Measurements from ENCODE around the gene FNDC3B.

DNA sequence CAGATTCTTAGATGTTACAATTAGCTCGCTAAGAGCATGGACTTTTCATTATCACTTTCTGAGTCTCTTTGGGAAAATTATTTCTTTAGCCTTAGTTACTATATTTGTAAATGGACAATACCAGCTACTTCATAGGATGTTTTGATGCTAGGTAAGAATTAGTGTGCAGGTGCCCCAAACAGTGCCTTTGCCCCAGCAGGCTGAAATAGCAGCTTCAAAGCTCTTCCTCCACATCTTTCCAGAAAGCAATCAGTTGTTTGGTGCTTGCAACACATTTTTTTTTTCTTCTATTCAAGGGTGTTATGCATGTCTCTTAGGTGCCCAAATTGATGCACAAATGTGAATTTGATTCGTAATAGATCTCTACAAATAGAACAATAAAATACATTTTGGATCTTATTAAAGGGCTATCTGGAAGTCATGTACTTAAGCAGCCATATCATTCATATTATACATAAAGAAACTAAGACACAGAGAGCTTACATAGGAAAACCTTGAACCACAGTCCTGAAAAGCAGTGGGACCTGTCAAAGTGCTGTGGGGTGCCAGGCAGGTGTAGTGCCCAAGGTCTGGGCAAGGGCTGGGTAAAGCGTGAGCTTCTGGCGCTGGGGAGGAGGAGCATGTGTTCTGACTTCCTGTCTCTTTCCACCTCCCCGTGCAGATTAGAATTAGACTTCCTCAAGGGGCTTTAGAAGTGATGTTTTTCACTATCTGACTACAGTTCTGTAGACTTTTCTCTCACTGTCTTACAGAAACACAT, 62.9 kb downstream of the FNDC3B start:
- TF ChIP-seq, protein P1, sequence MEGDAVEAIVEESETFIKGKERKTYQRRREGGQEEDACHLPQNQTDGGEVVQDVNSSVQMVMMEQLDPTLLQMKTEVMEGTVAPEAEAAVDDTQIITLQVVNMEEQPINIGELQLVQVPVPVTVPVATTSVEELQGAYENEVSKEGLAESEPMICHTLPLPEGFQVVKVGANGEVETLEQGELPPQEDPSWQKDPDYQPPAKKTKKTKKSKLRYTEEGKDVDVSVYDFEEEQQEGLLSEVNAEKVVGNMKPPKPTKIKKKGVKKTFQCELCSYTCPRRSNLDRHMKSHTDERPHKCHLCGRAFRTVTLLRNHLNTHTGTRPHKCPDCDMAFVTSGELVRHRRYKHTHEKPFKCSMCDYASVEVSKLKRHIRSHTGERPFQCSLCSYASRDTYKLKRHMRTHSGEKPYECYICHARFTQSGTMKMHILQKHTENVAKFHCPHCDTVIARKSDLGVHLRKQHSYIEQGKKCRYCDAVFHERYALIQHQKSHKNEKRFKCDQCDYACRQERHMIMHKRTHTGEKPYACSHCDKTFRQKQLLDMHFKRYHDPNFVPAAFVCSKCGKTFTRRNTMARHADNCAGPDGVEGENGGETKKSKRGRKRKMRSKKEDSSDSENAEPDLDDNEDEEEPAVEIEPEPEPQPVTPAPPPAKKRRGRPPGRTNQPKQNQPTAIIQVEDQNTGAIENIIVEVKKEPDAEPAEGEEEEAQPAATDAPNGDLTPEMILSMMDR (IDR thresholded peaks at IDR 0.05; ENCODE audit: low read length): no peak
- TF ChIP-seq EZH2 (optimal IDR thresholded peaks at IDR 0.05; ENCODE audit: low read depth, low read length) (no peak), EZH2phosphoT487 (IDR thresholded peaks at IDR 0.05; ENCODE audit: low read length) (no peak)
